ENCODE measurements around the gene SH3BGRL2. TPM values are rescaled to one million over a fixed set of nuclear protein-coding genes. Genes with fewer than 3 reads are reported as not detected.

SH3BGRL2 gene
- total RNA-seq, 4 donors from 2014 or later: 18.2 to 65.4 (median 40.1) TPM

GRCh38 chr6:79610306-79611009 lies 20.7 kb upstream of the SH3BGRL2 start:
- no peak for DNase-seq (ENCODE audit: low spot score in 2 of 2)
- no peak overlapping the region for H3K4me3 ChIP-seq (ENCODE audit: low read depth, poor library complexity, severe bottlenecking)
- WGBS, 2 donors: 71 to 73% methylated on average over 5 of the region's 5 CpGs
- intact Hi-C loops (cut with DNase I; ENCODE audit: low total_unique reads): no loop called here
- TF ChIP-seq CTCF (IDR thresholded peaks at IDR 0.05): no peak
- no peak for TF ChIP-seq POLR2A (IDR thresholded peaks at IDR 0.05)

GRCh38 chr6:79612457-79612856 lies 18.7 kb upstream of the SH3BGRL2 start:
- intact Hi-C loops (cut with DNase I; ENCODE audit: low total_unique reads): no loop called here
- 68 to 78% methylated on average over 2 of the region's 2 CpGs for WGBS, 2 donors
- no peak overlapping the region for H3K4me3 ChIP-seq (ENCODE audit: low read depth, poor library complexity, severe bottlenecking)
- DNase-seq (ENCODE audit: low spot score in 2 of 2): no peak
- TF ChIP-seq CTCF (IDR thresholded peaks at IDR 0.05): no peak
- TF ChIP-seq POLR2A (IDR thresholded peaks at IDR 0.05): no peak

- DNase-seq (ENCODE audit: low spot score in 2 of 2): no peak
- intact Hi-C loops (cut with DNase I; ENCODE audit: low total_unique reads): no loop called here
- 68 to 77% methylated on average over 2 of the region's 2 CpGs for WGBS, 2 donors
- no peak for TF ChIP-seq POLR2A (IDR thresholded peaks at IDR 0.05)
- no peak for TF ChIP-seq CTCF (IDR thresholded peaks at IDR 0.05)
- H3K4me3 ChIP-seq (ENCODE audit: low read depth, poor library complexity, severe bottlenecking): no peak overlapping the region
Observed at GRCh38 chr6:79612918-79613317, 18.2 kb upstream of the SH3BGRL2 start.

GRCh38 chr6:79613912-79614311 lies 17.2 kb upstream of the SH3BGRL2 start:
- TF ChIP-seq POLR2A (IDR thresholded peaks at IDR 0.05) (no peak), CTCF (IDR thresholded peaks at IDR 0.05) (no peak)
- 87 to 88% methylated on average over 6 of the region's 6 CpGs for WGBS, 2 donors
- intact Hi-C loops (cut with DNase I; ENCODE audit: low total_unique reads): no loop called here
- no peak overlapping the region for H3K4me3 ChIP-seq (ENCODE audit: low read depth, poor library complexity, severe bottlenecking)
- DNase-seq (ENCODE audit: low spot score in 2 of 2): no peak

- H3K4me3 ChIP-seq (ENCODE audit: low read depth, poor library complexity, severe bottlenecking): no peak overlapping the region
- intact Hi-C loops (cut with DNase I; ENCODE audit: low total_unique reads): no loop called here
- WGBS, 2 donors: 88 to 94% methylated on average over 7 of the region's 7 CpGs
- TF ChIP-seq CTCF (IDR thresholded peaks at IDR 0.05): no peak
- TF ChIP-seq POLR2A (IDR thresholded peaks at IDR 0.05): no peak
- DNase-seq (ENCODE audit: low spot score in 2 of 2): no peak
Observed at GRCh38 chr6:79614326-79615305, 16.5 kb upstream of the SH3BGRL2 start.
